ENCODE data around the gene SGCE.

The SGCE gene

GRCh38 chr7:94605031-94605430 is 50.9 kb downstream of the SGCE start:
- Histone ChIP-seq H3K9me3 (replicated peaks; ENCODE audit: insufficient read depth, low read length) (no peaks in the 10 kb centered on the region), H2AFZ (ENCODE audit: low read length) (no peak overlapping the region), H3K9ac (ENCODE audit: low read length) (no peak overlapping the region), H3K36me3 (replicated peaks; ENCODE audit: insufficient read depth, low read length) (no peaks in the 10 kb centered on the region), H3K4me2 (ENCODE audit: low read depth, low read length) (no peak overlapping the region), H3K4me1 (ENCODE audit: low read length) (no peaks in the 10 kb centered on the region), H3K27ac (ENCODE audit: low read length) (no peak overlapping the region), H3K9me2 (replicated peaks; ENCODE audit: insufficient read depth, low read length) (no peaks in the 10 kb centered on the region), H3K79me2 (ENCODE audit: low read length) (no peaks in the 10 kb centered on the region), H4K20me1 (ENCODE audit: insufficient read depth, low read length) (no peaks in the 10 kb centered on the region), H3K4me3 (ENCODE audit: low read length) (no peak overlapping the region), H3K27me3 (replicated peaks; ENCODE audit: insufficient read depth, low read length) (no peaks in the 10 kb centered on the region), H3F3A (ENCODE audit: insufficient read depth, low read length) (no peaks in the 10 kb centered on the region)
- TF ChIP-seq EZH2phosphoT487 (IDR thresholded peaks at IDR 0.05; ENCODE audit: low read length) (no peak), EZH2 (optimal IDR thresholded peaks at IDR 0.05; ENCODE audit: low read depth, low read length) (no peak), CTCF (IDR thresholded peaks at IDR 0.05; ENCODE audit: low read length) (no peak)
- no peak for DNase-seq

GRCh38 chr7:94602181-94602580 is 53.8 kb downstream of the SGCE start:
- H3K4me3 ChIP-seq (ENCODE audit: low read length): no peak overlapping the region
- no peaks in the 10 kb centered on the region for H3K27me3 ChIP-seq (replicated peaks; ENCODE audit: insufficient read depth, low read length)
- TF ChIP-seq CTCF (IDR thresholded peaks at IDR 0.05; ENCODE audit: low read length): no peak
- TF ChIP-seq EZH2phosphoT487 (IDR thresholded peaks at IDR 0.05; ENCODE audit: low read length): no peak
- no peak for TF ChIP-seq EZH2 (optimal IDR thresholded peaks at IDR 0.05; ENCODE audit: low read depth, low read length)
- no peak overlapping the region for H3K9ac ChIP-seq (ENCODE audit: low read length)
- H3K9me2 ChIP-seq (replicated peaks; ENCODE audit: insufficient read depth, low read length): no peaks in the 10 kb centered on the region
- no peak overlapping the region for H3K27ac ChIP-seq (ENCODE audit: low read length)
- no peak for DNase-seq
- H3K36me3 ChIP-seq (replicated peaks; ENCODE audit: insufficient read depth, low read length): no peaks in the 10 kb centered on the region
- H3F3A ChIP-seq (ENCODE audit: insufficient read depth, low read length): no peaks in the 10 kb centered on the region
- H4K20me1 ChIP-seq (ENCODE audit: insufficient read depth, low read length): no peaks in the 10 kb centered on the region
- no peaks in the 10 kb centered on the region for H3K79me2 ChIP-seq (ENCODE audit: low read length)
- no peaks in the 10 kb centered on the region for H3K4me1 ChIP-seq (ENCODE audit: low read length)
- no peak overlapping the region for H3K4me2 ChIP-seq (ENCODE audit: low read depth, low read length)
- no peaks in the 10 kb centered on the region for H3K9me3 ChIP-seq (replicated peaks; ENCODE audit: insufficient read depth, low read length)
- no peak overlapping the region for H2AFZ ChIP-seq (ENCODE audit: low read length)

GRCh38 chr7:94600267-94600666 is 55.7 kb downstream of the SGCE start:
- H3K27ac ChIP-seq (ENCODE audit: low read length): no peak overlapping the region
- no peaks in the 10 kb centered on the region for H3K79me2 ChIP-seq (ENCODE audit: low read length)
- H3K27me3 ChIP-seq (replicated peaks; ENCODE audit: insufficient read depth, low read length): no peaks in the 10 kb centered on the region
- H3K4me3 ChIP-seq (ENCODE audit: low read length): no peak overlapping the region
- no peaks in the 10 kb centered on the region for H3K4me1 ChIP-seq (ENCODE audit: low read length)
- no peaks in the 10 kb centered on the region for H3K36me3 ChIP-seq (replicated peaks; ENCODE audit: insufficient read depth, low read length)
- no peak overlapping the region for H3K4me2 ChIP-seq (ENCODE audit: low read depth, low read length)
- DNase-seq: no peak
- no peaks in the 10 kb centered on the region for H3F3A ChIP-seq (ENCODE audit: insufficient read depth, low read length)
- no peaks in the 10 kb centered on the region for H3K9me2 ChIP-seq (replicated peaks; ENCODE audit: insufficient read depth, low read length)
- no peak overlapping the region for H3K9ac ChIP-seq (ENCODE audit: low read length)
- no peak overlapping the region for H2AFZ ChIP-seq (ENCODE audit: low read length)
- TF ChIP-seq CTCF (IDR thresholded peaks at IDR 0.05; ENCODE audit: low read length) (no peak), EZH2 (optimal IDR thresholded peaks at IDR 0.05; ENCODE audit: low read depth, low read length) (no peak), EZH2phosphoT487 (IDR thresholded peaks at IDR 0.05; ENCODE audit: low read length) (no peak)
- H4K20me1 ChIP-seq (ENCODE audit: insufficient read depth, low read length): no peaks in the 10 kb centered on the region
- no peaks in the 10 kb centered on the region for H3K9me3 ChIP-seq (replicated peaks; ENCODE audit: insufficient read depth, low read length)
